Frontal cortex (tissue), 4 donors: ENCODE measurements around the gene NOTCH1. TPM values are rescaled to one million over a fixed set of nuclear protein-coding genes. Genes with fewer than 3 reads are reported as not detected.

Source experiments
- DNase-seq, 2 donors: peaks; one replicate each; pipeline ENCODE4 v3.0.0; 2012; ENCODE audit warnings: low spot score in 2 of 2
- FAIRE-seq: peaks from 2 replicates; lab custom pipeline; 2012; peaks lifted over from hg19 to GRCh38; lab: Jason Lieb, UNC
- total RNA-seq: library from RNA; depleted of rRNA; stranded (reverse); fragments of >200 nt; gene quantifications from one replicate; pipeline ENCODE4 v1.2.3, GENCODE V29; 2014
- donor health status: control.
- donor health status: control.
- donor health status: control.

Gene NOTCH1
- 15.9 TPM for total RNA-seq

- no peak for FAIRE-seq
- DNase-seq = peak; percentile 93 to 95
Measured at GRCh38 chr9:136545965-136546696, at the start of gene NOTCH1. Gene NOTCH1 (minus strand): TSS chr9:136546048. CDS start chr9:136545786, 262 bp downstream.

GRCh38 chr9:136594492-136594891 is 48.6 kb upstream of the NOTCH1 start:
- no peak for FAIRE-seq

GRCh38 chr9:136593581-136593980 is 47.7 kb upstream of the NOTCH1 start:
- FAIRE-seq (no peak), DNase-seq (no peak)

More at GRCh38 chr9:136594492-136594891, 48.6 kb upstream of the NOTCH1 start:
- DNase-seq = no peak

- DNase-seq (no peak), FAIRE-seq (no peak)
Measured at GRCh38 chr9:136592666-136593065, 46.8 kb upstream of the NOTCH1 start.

DNA sequence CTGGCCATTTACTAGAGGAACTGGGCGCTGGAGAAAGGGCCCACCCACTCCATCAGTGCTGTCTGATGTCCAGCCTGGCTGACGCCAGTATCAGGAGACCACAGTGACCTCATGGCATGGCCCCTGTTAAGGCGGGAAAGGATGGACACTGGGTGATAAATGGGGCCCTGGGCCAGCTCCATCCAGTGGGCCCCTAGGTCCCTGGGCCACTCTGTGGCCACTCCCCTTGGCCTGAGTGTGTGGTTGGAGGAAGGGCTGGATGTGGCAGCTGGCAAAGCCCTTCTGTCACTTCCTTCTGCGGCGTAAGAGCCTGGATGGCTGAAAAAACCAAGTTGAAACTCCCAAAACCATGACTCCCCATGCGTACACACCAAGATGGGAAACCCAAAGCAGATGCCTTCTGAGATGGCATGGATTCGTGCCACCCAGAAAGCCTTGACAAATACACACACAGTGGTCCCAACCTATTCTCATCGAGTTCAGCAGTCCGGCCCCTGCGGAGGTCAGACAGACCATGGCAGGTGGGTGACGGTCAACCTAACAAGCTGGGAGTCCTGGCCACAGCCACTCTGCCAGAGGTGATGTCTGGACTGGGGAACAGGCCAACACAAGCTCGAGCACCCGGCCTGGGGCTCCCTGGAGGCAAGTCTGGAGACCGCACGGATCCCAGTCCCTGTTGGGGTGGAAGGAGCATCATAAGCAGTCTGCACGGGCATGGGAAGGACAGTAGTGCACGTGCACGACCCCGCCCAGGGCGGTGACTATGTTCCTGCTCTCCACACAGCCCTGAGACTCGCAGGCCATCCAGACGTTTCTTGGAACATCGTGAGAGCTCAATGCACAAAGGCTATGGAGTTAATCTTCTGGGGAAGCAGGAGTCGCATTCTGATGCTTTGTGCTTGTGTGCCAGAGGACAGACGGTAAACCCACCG is 45.2 kb upstream of the NOTCH1 start:
- DNase-seq (no peak), FAIRE-seq (no peak)

GRCh38 chr9:136589766-136590763 is 44.2 kb upstream of the NOTCH1 start:
- FAIRE-seq = no peak
- DNase-seq = no peak

- DNase-seq (no peak), FAIRE-seq (no peak)
Measured at GRCh38 chr9:136588663-136589464, 43.0 kb upstream of the NOTCH1 start.

DNA sequence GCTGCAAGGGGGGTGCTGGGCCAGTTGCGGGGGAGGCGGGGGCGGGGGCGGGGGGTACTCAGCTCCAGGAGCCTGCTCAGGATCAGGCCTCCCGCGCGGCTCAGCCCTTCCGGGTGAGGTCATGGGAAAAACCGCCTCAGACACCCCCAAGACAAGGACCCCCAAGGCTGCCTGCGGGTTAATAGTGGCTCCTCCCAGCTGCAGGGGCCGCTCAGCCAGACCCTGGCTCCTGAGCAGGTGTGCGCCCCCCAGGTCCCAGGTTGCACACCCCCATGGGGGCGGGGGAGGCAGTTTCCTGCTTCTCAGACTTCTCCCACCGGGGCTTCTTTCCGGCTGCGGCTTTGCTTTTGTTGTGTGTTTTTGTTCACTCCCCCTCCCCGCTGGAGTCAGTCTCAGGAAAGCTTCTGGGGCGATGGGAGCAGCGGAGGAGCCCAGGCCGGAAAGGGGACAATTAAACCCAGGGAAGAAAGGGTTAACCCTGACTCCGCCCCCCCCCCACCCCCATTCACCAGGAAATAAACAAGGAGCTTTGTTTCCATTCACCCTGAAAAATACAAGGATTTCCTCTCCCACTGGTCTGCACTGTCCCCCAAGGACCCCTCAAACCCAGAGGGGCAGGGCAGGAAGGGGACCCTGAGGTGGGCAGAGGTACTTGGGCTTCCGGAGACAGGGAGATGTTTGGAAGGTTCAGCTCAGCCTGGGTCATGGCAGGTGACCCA is 42.3 kb upstream of the NOTCH1 start:
- FAIRE-seq (no peak), DNase-seq (no peak)

DNA sequence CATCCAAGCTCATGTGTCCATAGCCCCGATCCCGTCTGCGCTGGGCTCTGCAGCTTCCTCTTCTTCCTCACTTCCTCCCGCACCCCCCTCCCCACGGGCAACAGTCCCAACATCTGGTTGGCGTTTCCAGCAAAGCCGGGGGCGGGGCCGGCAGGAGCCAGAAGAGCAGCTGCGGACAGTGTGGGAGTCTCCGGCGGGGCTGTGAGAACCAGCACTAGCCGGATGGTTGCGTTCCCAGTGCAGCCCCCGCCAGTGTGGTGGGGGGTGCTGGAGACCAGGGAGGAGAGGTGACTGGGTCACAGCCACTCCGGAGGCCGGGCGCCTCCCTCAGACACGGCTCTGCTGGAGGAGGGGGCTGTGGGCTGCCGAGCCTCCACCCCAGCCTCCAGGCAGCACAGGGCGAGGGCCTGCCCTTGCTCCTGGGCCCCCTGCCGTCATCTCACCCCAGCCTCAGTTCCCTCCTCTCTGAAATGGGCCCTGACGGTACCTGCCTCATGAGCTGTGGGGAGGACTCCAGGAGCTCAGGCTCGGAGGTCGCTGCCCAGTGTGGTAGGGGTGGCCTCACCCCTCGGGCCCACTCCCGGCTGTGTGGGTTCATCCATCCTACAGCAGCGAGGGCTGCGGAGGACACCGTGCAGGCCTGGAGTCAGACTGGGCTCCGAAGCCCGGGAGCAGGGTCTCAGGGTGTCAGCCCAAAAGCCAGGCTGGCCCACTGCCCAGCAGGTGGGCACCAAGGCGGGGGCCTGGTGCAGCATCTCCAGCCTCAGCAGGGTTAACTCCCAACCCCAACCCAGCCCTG is 41.5 kb upstream of the NOTCH1 start:
- no peak for DNase-seq
- FAIRE-seq = no peak

GRCh38 chr9:136586391-136586953 is 40.6 kb upstream of the NOTCH1 start:
- no peak for DNase-seq
- FAIRE-seq = no peak

GRCh38 chr9:136585531-136586120 is 39.8 kb upstream of the NOTCH1 start:
- DNase-seq = no peak
- no peak for FAIRE-seq

GRCh38 chr9:136584934-136585333 is 39.1 kb upstream of the NOTCH1 start:
- FAIRE-seq = no peak

DNA sequence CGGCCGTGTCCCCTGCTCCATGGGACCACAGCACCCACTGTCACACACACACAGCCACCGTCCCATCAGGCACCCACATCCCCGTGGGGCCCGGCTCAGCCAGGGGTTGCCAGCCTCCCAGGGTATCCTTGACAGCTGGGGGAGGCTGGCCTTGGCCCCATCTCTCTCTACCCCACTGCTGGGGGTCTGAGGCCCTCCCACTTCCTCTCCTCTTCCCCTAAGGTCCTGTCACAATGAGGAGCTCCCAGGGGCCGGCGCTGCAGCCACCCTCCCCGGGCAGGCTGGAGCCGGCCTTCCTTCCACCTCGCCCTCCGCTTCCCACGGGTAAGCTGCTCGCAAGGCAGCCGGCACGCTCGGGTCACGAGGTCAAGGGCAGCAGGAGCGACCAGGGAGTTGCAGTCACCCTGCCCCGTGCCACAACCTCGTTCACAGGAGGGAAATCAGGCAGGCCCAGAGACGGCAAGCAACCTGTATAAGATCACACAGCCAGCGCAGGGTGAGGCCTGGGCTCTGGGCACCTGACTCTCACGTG is 38.6 kb upstream of the NOTCH1 start:
- DNase-seq (no peak), FAIRE-seq (no peak)

More at GRCh38 chr9:136584934-136585333, 39.1 kb upstream of the NOTCH1 start:
- DNase-seq = no peak

DNA sequence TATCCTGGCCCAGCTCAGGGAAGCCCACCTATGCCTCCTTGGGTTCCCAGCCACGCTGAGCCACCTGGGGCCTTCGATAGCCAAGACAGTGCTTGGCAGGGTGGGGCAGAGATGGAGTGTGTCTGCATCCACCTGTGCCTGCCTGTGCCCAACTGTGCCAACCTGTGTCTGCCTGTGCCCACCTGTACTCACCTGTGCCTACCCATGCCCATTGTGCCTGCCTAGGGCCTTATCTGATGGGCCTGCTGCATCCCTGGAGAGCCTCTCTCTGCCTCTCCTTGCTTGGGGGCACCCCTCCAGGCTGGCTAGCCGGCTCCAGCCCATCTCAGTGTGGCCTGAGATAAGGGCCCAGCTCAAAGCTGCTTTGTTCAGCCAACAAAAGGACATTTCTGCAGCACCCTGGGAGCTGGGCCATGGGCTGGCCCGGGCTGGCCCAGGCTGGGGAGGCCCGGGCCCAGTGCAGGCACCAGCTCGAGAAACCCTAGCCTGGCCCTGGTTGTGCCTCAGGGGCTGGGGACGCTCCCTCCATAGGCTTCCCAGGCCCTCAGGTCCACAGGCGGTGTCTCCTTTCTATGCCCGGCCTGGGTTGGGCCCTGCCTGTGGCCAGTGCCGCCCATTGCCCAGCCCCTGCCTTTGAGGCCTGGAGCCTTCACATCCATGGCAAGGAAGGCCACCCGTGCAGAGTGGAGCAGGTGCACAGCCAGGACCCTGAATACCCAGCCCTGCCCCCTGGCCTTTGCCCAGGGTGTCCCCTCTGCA is 37.3 kb upstream of the NOTCH1 start:
- DNase-seq (peak in 1 of 2 donors; percentile 67), FAIRE-seq (no peak)

DNA sequence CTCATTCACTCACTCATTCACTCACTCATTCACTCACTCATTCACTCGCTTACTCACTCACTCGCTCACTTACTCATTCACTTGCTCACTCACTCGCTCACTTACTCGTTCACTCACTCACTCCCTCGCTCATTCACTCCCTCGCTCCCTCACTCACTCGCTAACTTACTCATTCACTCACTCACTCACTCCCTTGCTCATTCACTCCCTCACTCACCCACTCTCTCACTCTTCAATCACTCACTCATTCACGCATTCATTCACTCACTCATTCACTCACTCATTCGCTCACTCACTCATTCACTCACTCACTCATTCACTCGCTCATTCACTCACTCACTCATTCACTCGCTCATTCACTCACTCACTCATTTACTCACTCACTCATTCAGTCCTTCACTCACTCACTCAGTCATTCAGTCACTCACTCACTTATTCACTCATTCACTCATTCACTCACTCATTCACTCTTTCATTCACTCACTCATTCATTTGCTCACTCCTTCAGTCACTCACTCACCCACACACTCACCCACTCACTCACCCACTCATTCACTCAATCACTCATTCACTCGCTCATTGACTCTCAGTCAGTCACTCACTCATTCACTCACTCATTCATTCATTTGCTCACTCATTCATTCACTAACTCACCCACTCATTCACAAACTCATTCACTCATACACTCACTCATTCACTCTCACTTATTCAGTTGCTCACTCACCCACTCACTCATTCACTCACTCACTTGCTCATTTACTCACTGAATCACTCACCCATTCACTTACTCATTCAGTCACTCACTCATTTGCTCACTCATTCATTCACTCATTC is 36.0 kb upstream of the NOTCH1 start:
- no peak for DNase-seq
- no peak for FAIRE-seq
